CD14-positive monocyte (primary cell): Measurements from ENCODE around the gene DNAJC1. TPM values are rescaled to one million over a fixed set of nuclear protein-coding genes. Genes with fewer than 3 reads are reported as not detected.

Experiments used
- DNase-seq, 3 donors: peaks; one replicate each; pipeline ENCODE4 v3.0.0-alpha.2; 2011 to 2022
- H2AFZ ChIP-seq: 2 replicates; pipeline ENCODE4 v1.6.0; 2012; ENCODE audit warnings: mild to moderate bottlenecking, low read depth, low read length, inconsistent platforms; ENCODE audit not compliant: insufficient read depth, poor library complexity, severe bottlenecking
- H3K27ac ChIP-seq, 2 donors: 1 replicate in 1 of 2; 2 replicates in 1 of 2; pipeline ENCODE4 v1.5.1; 2012 to 2013; ENCODE audit warnings: low read length in 2 of 2, control low read depth in 1 of 2, inconsistent platforms in 1 of 2, low read depth in 1 of 2, mild to moderate bottlenecking in 1 of 2
- H3K27me3 ChIP-seq, 2 donors: one replicate each; pipeline versions ENCODE4 v1.6.0 to v1.6.1; 2011 to 2013; ENCODE audit warnings: low read length in 2 of 2; ENCODE audit not compliant: control insufficient read depth in 2 of 2, insufficient read depth in 2 of 2
- H3K36me3 ChIP-seq, 2 donors: replicated peaks in 1 of 2; 1 replicate in 1 of 2; 2 replicates in 1 of 2; pipeline versions ENCODE4 v1.5.1 to v1.6.1; 2012 to 2013; ENCODE audit warnings: low read length in 2 of 2, control low read depth in 1 of 2, inconsistent platforms in 1 of 2, mild to moderate bottlenecking in 1 of 2; ENCODE audit not compliant: insufficient read depth in 2 of 2, control insufficient read depth in 1 of 2
- H3K4me1 ChIP-seq, 2 donors: 1 replicate in 1 of 2; 2 replicates in 1 of 2; pipeline versions ENCODE4 v1.5.1 to v1.6.1; 2012 to 2013; ENCODE audit warnings: low read length in 2 of 2, control low read depth in 1 of 2, inconsistent platforms in 1 of 2, mild to moderate bottlenecking in 1 of 2, moderate library complexity in 1 of 2; ENCODE audit not compliant: insufficient read depth in 2 of 2, control insufficient read depth in 1 of 2
- H3K4me2 ChIP-seq: replicated peaks from 2 replicates; pipeline ENCODE3; 2012; ENCODE audit warnings: low read length, moderate library complexity, mild to moderate bottlenecking; ENCODE audit not compliant: poor library complexity, severe bottlenecking; ENCODE audit errors: extremely low read depth
- H3K4me3 ChIP-seq, 3 experiments: fragments of 200-600 bp in 1 of 3; sonication (generic) in 1 of 3; replicated peaks in 1 of 3; 1 replicate in 2 of 3; 2 replicates in 1 of 3; pipeline ENCODE4 v1.5.1; 2011 to 2013; ENCODE audit warnings: low read length in 3 of 3, mild to moderate bottlenecking in 3 of 3, control low read depth in 2 of 3, low read depth in 2 of 3, inconsistent platforms in 1 of 3, moderate library complexity in 1 of 3
- H3K79me2 ChIP-seq: 2 replicates; pipeline ENCODE4 v1.6.0; 2012; ENCODE audit warnings: mild to moderate bottlenecking, control low read depth, inconsistent platforms, low read length, moderate library complexity; ENCODE audit not compliant: insufficient read depth
- H3K9ac ChIP-seq: 2 replicates; pipeline ENCODE4 v1.6.0; 2017; ENCODE audit warnings: low read length, mild to moderate bottlenecking; ENCODE audit not compliant: insufficient read depth, poor library complexity, severe bottlenecking
- H3K9me3 ChIP-seq, 2 donors: replicated peaks in 1 of 2; 1 replicate in 1 of 2; 2 replicates in 1 of 2; pipeline versions ENCODE4 v1.5.1 to v1.6.1; 2012 to 2013; ENCODE audit warnings: low read length in 2 of 2, control low read depth in 1 of 2; ENCODE audit not compliant: control insufficient read depth in 1 of 2, insufficient read depth in 1 of 2
- H4K20me1 ChIP-seq: 2 replicates; pipeline ENCODE4 v1.6.0; 2012; ENCODE audit warnings: mild to moderate bottlenecking, low read length, control low read depth, moderate library complexity; ENCODE audit not compliant: insufficient read depth
- H3K27ac Mint-ChIP-seq, 7 donors: one replicate each; pipeline ENCODE4 v1.8.0; 2020; ENCODE audit warnings: mild to moderate bottlenecking in 7 of 7, mixed read lengths in 7 of 7, moderate library complexity in 6 of 7, inconsistent platforms in 2 of 7
- H3K27me3 Mint-ChIP-seq, 3 donors: one replicate each; pipeline ENCODE4 v1.8.0; 2021 to 2022; ENCODE audit warnings: low read depth in 3 of 3, mild to moderate bottlenecking in 3 of 3, mixed read lengths in 3 of 3, moderate library complexity in 3 of 3, inconsistent platforms in 1 of 3
- H3K36me3 Mint-ChIP-seq, 2 donors: one replicate each; pipeline ENCODE4 v1.8.0; 2020; ENCODE audit warnings: mixed read lengths in 2 of 2, inconsistent platforms in 1 of 2, mild to moderate bottlenecking in 1 of 2
- H3K4me1 Mint-ChIP-seq: one replicate; pipeline ENCODE4 v1.8.0; 2020; ENCODE audit warnings: mild to moderate bottlenecking, mixed read lengths
- H3K4me3 Mint-ChIP-seq, 2 donors: one replicate each; pipeline ENCODE4 v1.8.0; 2020; ENCODE audit warnings: mild to moderate bottlenecking in 2 of 2, mixed read lengths in 2 of 2, moderate library complexity in 1 of 2
- H3K9me3 Mint-ChIP-seq, 7 donors: one replicate each; pipeline ENCODE4 v1.8.0; 2020 to 2022; ENCODE audit warnings: mixed read lengths in 7 of 7, mild to moderate bottlenecking in 6 of 7, moderate library complexity in 6 of 7, inconsistent platforms in 2 of 7
- WGBS: methylation state at CpG from one replicate; pipeline ENCODE4 v1.1.5; 2013; ENCODE audit warnings: missing lambda C conversion rate; ENCODE audit not compliant: insufficient coverage; 5-methylcytosine and 5-hydroxymethylcytosine counted together
- intact Hi-C, 2 donors: fragments of 100-400 bp; cut with micrococcal nuclease; formaldehyde crosslinking; loops; one replicate each; pipeline versions ENCODE4 v1.15.0 to v1.15.1; 2023
- polyA plus RNA-seq, 3 donors: library from polyadenylated mRNA; depleted of rRNA in 1 of 3; unstranded in 2 of 3; stranded (reverse) in 1 of 3; fragments of 300-500 nt in 2 of 3; fragments of >200 nt in 1 of 3; fragmentation: Illumina TruSeq in 2 of 3; gene quantifications; 1 replicate in 2 of 3; 2 replicates in 1 of 3; pipeline ENCODE4 v1.2.3, GENCODE V29; 2012 to 2021
- TF ChIP-seq, protein P1 (sequence below): fragments of 200-600 bp; IDR thresholded peaks from one replicate; pipeline ENCODE4 v1.8.0; 2022; ENCODE audit warnings: antibody characterized with exemption, mild to moderate bottlenecking

The DNAJC1 gene
- polyA plus RNA-seq, 3 donors, result 11.4 to 12.9 (median 12.5) TPM

DNA sequence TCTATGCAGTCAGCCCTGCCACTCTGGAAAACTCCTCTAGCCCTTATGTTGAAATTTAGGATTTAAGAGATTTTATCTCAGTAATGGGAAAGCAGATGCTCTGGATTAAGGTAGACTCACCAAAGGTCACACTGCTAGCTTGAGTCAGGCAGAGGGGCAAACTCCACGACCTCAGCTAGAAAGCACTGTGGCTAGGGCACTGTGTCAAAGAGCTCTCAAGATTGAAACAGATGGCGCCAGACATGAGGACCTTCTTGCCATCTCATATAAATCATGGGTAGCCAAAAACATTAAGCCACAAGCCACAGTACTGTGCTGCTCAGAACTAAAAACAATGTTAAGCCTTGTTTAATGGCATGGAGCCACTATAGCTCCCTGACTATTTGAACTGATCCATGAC, 188.7 kb downstream of the DNAJC1 start:
- Histone ChIP-seq H3K27ac (no peak overlapping the region), H2AFZ (no peak overlapping the region), H3K79me2 (no peaks in the 10 kb centered on the region), H3K4me1 (peaks cover 11 to 15% of the 10 kb centered on the region in 2 donors), H3K9me3 (peaks cover 12 to 31% of the 10 kb centered on the region in 2 donors), H3K27me3 (no peaks in the 10 kb centered on the region), H3K36me3 (no peaks in the 10 kb centered on the region), H4K20me1 (no peaks in the 10 kb centered on the region), H3K4me2 (no peak overlapping the region), H3K9ac (no peak overlapping the region), H3K4me3 (no peak overlapping the region)
- Mint-ChIP-seq H3K4me1 (peaks cover 13% of the 10 kb centered on the region), H3K27me3 (peaks cover 0 to 4% (median 0%) of the 10 kb centered on the region in 3 donors), H3K27ac (no peak overlapping the region), H3K9me3 (peaks cover 6 to 46% (median 19%) of the 10 kb centered on the region in 7 donors), H3K36me3 (peaks cover 2 to 10% of the 10 kb centered on the region in 2 donors), H3K4me3 (no peak overlapping the region)
- TF ChIP-seq, protein P1, sequence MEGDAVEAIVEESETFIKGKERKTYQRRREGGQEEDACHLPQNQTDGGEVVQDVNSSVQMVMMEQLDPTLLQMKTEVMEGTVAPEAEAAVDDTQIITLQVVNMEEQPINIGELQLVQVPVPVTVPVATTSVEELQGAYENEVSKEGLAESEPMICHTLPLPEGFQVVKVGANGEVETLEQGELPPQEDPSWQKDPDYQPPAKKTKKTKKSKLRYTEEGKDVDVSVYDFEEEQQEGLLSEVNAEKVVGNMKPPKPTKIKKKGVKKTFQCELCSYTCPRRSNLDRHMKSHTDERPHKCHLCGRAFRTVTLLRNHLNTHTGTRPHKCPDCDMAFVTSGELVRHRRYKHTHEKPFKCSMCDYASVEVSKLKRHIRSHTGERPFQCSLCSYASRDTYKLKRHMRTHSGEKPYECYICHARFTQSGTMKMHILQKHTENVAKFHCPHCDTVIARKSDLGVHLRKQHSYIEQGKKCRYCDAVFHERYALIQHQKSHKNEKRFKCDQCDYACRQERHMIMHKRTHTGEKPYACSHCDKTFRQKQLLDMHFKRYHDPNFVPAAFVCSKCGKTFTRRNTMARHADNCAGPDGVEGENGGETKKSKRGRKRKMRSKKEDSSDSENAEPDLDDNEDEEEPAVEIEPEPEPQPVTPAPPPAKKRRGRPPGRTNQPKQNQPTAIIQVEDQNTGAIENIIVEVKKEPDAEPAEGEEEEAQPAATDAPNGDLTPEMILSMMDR, result no peak
- intact Hi-C loops, result no loop called here
- no peak for DNase-seq
- WGBS, result 92% methylated on average over 2 of the region's 2 CpGs

DNA sequence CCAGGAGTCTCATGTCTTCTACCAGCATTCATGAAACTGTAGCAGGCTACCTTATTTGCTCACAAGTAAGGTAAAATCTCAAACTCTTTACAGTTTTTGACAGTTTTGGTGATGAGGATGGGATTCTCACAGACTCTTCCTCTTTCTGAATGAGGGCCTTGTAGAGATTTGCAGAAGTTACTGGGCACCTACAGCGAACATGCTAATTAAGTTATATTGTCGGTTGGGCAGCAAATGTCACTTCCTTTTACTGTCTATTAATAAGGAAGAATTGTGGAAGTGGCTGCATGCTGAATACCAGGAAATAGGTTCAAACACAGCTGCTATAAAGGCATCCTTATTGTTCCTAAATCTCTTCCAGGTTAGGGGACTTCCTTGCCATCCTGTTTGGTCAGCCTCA, 189.6 kb downstream of the DNAJC1 start:
- Mint-ChIP-seq H3K36me3 (peaks cover 2 to 10% of the 10 kb centered on the region in 2 donors), H3K4me3 (no peak overlapping the region), H3K27ac (peak overlapping the region in 1 of 7 donors; percentile 20), H3K4me1 (peaks cover 13% of the 10 kb centered on the region), H3K9me3 (peaks cover 6 to 44% (median 15%) of the 10 kb centered on the region in 7 donors), H3K27me3 (peaks cover 0 to 4% (median 0%) of the 10 kb centered on the region in 3 donors)
- peak; percentile 63 to 80 (median 78) for DNase-seq
- Histone ChIP-seq H3K4me3 (no peak overlapping the region), H3K36me3 (no peaks in the 10 kb centered on the region), H3K27me3 (no peaks in the 10 kb centered on the region), H4K20me1 (no peaks in the 10 kb centered on the region), H2AFZ (no peak overlapping the region), H3K4me1 (peaks cover 11 to 15% of the 10 kb centered on the region in 2 donors), H3K79me2 (no peaks in the 10 kb centered on the region), H3K27ac (peak overlapping the region in 1 of 2 donors; percentile 60), H3K9me3 (peaks cover 12 to 28% of the 10 kb centered on the region in 2 donors), H3K9ac (no peak overlapping the region), H3K4me2 (no peak overlapping the region)
- TF ChIP-seq, protein P1, result no peak
- WGBS, result no CpG with 5 or more reads among the region's 2 CpGs
- intact Hi-C loops, result no loop called here
